ENCODE measurements around the gene PKDCC. TPM values are rescaled to one million over a fixed set of nuclear protein-coding genes. Genes with fewer than 3 reads are reported as not detected.
"Not testable (repeated sequence)": the region's sequence is repeated elsewhere in the genome, so short reads cannot be mapped to it uniquely, and the experiment has no call there.

The PKDCC gene
- total RNA-seq, 1 donor from 2014 or later = 9.6 TPM

GRCh38 chr2:42032224-42032620 lies 15.6 kb upstream of the PKDCC start:
- H3K36me3 Mint-ChIP-seq (ENCODE audit: low read depth, unreplicated experiment) = no peaks in the 10 kb centered on the region
- peaks cover 3% of the 10 kb centered on the region for H3K27me3 Mint-ChIP-seq (ENCODE audit: unreplicated experiment)

GRCh38 chr2:42032745-42033144 lies 15.1 kb upstream of the PKDCC start:
- Mint-ChIP-seq H3K36me3 (ENCODE audit: low read depth, unreplicated experiment) (no peaks in the 10 kb centered on the region), H3K9me3 (ENCODE audit: unreplicated experiment) (no peaks in the 10 kb centered on the region), H3K27ac (ENCODE audit: unreplicated experiment) (no peak overlapping the region), H3K27me3 (ENCODE audit: unreplicated experiment) (peaks cover 3% of the 10 kb centered on the region), H3K4me3 (ENCODE audit: unreplicated experiment) (no peak overlapping the region), H3K4me1 (ENCODE audit: unreplicated experiment) (peaks cover 31% of the 10 kb centered on the region)
- no peak for DNase-seq (ENCODE audit: low spot score)
- TF ChIP-seq, protein P1, sequence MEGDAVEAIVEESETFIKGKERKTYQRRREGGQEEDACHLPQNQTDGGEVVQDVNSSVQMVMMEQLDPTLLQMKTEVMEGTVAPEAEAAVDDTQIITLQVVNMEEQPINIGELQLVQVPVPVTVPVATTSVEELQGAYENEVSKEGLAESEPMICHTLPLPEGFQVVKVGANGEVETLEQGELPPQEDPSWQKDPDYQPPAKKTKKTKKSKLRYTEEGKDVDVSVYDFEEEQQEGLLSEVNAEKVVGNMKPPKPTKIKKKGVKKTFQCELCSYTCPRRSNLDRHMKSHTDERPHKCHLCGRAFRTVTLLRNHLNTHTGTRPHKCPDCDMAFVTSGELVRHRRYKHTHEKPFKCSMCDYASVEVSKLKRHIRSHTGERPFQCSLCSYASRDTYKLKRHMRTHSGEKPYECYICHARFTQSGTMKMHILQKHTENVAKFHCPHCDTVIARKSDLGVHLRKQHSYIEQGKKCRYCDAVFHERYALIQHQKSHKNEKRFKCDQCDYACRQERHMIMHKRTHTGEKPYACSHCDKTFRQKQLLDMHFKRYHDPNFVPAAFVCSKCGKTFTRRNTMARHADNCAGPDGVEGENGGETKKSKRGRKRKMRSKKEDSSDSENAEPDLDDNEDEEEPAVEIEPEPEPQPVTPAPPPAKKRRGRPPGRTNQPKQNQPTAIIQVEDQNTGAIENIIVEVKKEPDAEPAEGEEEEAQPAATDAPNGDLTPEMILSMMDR (IDR thresholded peaks at IDR 0.05; ENCODE audit: unreplicated experiment) = no peak

More at GRCh38 chr2:42032224-42032620, 15.6 kb upstream of the PKDCC start:
- Mint-ChIP-seq H3K9me3 (ENCODE audit: unreplicated experiment) (no peaks in the 10 kb centered on the region), H3K27ac (ENCODE audit: unreplicated experiment) (no peak overlapping the region), H3K4me1 (ENCODE audit: unreplicated experiment) (peaks cover 36% of the 10 kb centered on the region), H3K4me3 (ENCODE audit: unreplicated experiment) (no peak overlapping the region)
- no peak for DNase-seq (ENCODE audit: low spot score)
- TF ChIP-seq, protein P1 (IDR thresholded peaks at IDR 0.05; ENCODE audit: unreplicated experiment) = no peak

DNA sequence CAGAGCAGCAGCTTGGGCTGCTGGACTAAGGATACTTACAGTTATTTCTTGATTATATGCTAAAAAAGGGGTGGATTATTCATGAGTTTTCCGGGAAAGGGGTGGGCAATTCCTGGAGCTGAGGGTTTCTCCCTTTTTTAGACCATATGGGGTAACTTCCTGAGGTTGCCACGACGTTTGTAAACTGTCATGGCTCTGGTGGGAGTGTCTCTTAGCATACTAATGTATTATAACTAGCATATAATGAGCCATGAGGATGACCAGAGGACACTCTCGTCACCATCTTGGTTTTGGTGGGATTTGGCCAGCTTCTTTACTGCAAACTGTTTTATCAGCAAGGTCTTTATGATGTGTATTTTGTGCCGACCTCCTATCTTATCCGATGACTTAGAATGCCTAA lies 13.7 kb upstream of the PKDCC start:
- H3K36me3 Mint-ChIP-seq (ENCODE audit: low read depth, unreplicated experiment); H3K27me3 Mint-ChIP-seq (ENCODE audit: unreplicated experiment); H3K27ac Mint-ChIP-seq (ENCODE audit: unreplicated experiment); H3K4me3 Mint-ChIP-seq (ENCODE audit: unreplicated experiment); H3K9me3 Mint-ChIP-seq (ENCODE audit: unreplicated experiment); DNase-seq (ENCODE audit: low spot score): not testable (repeated sequence)
- peaks cover 17% of the 10 kb centered on the region for H3K4me1 Mint-ChIP-seq (ENCODE audit: unreplicated experiment)

DNA sequence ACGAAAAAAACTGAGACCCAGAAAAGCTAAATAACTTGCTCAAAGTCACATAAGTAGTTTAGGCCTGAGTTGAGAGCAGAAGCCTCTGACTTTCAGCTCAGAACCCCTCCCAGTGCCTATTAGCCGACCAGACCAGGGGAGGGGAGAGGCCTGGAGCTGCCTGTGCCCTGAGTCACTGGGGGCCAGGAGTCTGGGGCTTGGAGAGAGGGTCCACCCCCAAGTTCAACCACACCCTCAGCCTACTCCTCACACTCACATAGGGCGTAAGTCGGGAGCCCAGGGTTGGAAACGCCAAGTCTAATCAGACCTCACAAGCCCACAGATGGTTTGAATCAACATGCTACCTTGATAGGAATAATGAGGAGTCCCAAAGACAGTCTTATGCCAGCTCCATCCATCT lies 12.6 kb upstream of the PKDCC start:
- no peaks in the 10 kb centered on the region for H3K9me3 Mint-ChIP-seq (ENCODE audit: unreplicated experiment)
- TF ChIP-seq, protein P1 (IDR thresholded peaks at IDR 0.05; ENCODE audit: unreplicated experiment) = no peak
- no peak overlapping the region for H3K4me3 Mint-ChIP-seq (ENCODE audit: unreplicated experiment)
- H3K36me3 Mint-ChIP-seq (ENCODE audit: low read depth, unreplicated experiment) = no peaks in the 10 kb centered on the region
- DNase-seq (ENCODE audit: low spot score) = no peak
- no peak overlapping the region for H3K27ac Mint-ChIP-seq (ENCODE audit: unreplicated experiment)
- H3K27me3 Mint-ChIP-seq (ENCODE audit: unreplicated experiment) = peaks cover 4% of the 10 kb centered on the region
- H3K4me1 Mint-ChIP-seq (ENCODE audit: unreplicated experiment) = peaks cover 6% of the 10 kb centered on the region

- Mint-ChIP-seq H3K4me3 (ENCODE audit: unreplicated experiment) (no peak overlapping the region), H3K9me3 (ENCODE audit: unreplicated experiment) (no peaks in the 10 kb centered on the region), H3K4me1 (ENCODE audit: unreplicated experiment) (peaks cover 5% of the 10 kb centered on the region), H3K27me3 (ENCODE audit: unreplicated experiment) (peaks cover 4% of the 10 kb centered on the region), H3K27ac (ENCODE audit: unreplicated experiment) (no peak overlapping the region), H3K36me3 (ENCODE audit: low read depth, unreplicated experiment) (no peaks in the 10 kb centered on the region)
- DNase-seq (ENCODE audit: low spot score) = no peak
- TF ChIP-seq, protein P1 (IDR thresholded peaks at IDR 0.05; ENCODE audit: unreplicated experiment) = no peak
These were observed 11.4 kb upstream of the PKDCC start for GRCh38 chr2:42036413-42036812.

GRCh38 chr2:42036940-42037339 lies 10.9 kb upstream of the PKDCC start:
- TF ChIP-seq, protein P1 (IDR thresholded peaks at IDR 0.05; ENCODE audit: unreplicated experiment) = no peak
- Mint-ChIP-seq H3K4me1 (ENCODE audit: unreplicated experiment) (peaks cover under 1% of the 10 kb centered on the region), H3K4me3 (ENCODE audit: unreplicated experiment) (no peak overlapping the region), H3K36me3 (ENCODE audit: low read depth, unreplicated experiment) (no peaks in the 10 kb centered on the region), H3K27me3 (ENCODE audit: unreplicated experiment) (peaks cover 2% of the 10 kb centered on the region), H3K9me3 (ENCODE audit: unreplicated experiment) (no peaks in the 10 kb centered on the region), H3K27ac (ENCODE audit: unreplicated experiment) (no peak overlapping the region)
- no peak for DNase-seq (ENCODE audit: low spot score)

Measured in endothelial cell (in vitro differentiated cells).